ENCODE measurements around the gene OR10H4.
"Not testable (repeated sequence)": the region's sequence is repeated elsewhere in the genome, so short reads cannot be mapped to it uniquely, and the experiment has no call there.

OR10H4 gene

GRCh38 chr19:15944401-15944800, 4.4 kb upstream of the OR10H4 start:
- DNase-seq (ENCODE audit: low read depth) = no peak

DNA sequence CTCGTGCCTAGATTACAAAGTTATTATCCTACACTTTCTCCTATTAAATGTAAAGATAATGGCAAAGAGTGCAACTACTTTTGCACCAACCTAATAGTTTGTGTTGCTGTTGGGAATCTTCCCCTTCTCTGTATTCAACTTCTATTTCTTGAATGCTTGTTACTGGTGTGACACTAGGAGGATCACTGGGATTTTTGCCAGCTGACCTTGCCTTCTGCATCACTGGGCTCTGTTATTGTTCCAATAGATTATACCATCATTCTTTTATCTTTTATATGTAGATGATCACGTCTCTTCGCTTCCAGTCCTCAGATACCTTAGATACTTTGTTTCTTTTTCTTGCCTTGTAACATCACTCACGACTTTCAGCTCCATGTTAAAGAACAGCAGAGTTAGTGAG, 3.5 kb upstream of the OR10H4 start:
- no peak for DNase-seq (ENCODE audit: low read depth)

GRCh38 chr19:15954820-15955219, 6.0 kb downstream of the OR10H4 start:
- no peak for DNase-seq (ENCODE audit: low read depth)

DNA sequence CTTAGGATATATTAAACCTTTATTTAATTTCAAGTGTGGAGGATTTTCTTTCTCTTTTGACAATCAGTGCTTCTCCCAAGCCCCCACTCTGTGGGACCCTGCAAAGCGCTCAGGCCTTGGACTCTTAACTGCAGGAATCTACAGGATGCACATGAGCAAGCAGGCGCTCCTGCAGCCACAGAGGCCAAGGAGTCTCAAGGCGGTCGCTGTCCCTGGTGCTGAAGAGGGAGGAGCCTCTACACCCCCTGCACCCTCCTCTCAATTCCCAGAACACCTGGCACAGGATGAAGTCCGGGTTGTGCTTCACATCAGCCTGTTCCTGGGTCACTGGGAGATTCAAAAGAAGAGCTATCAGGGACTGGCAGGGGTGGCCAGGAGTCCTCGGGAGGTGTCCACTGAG, 13.5 kb downstream of the OR10H4 start:
- no peak for DNase-seq (ENCODE audit: low read depth)

DNA sequence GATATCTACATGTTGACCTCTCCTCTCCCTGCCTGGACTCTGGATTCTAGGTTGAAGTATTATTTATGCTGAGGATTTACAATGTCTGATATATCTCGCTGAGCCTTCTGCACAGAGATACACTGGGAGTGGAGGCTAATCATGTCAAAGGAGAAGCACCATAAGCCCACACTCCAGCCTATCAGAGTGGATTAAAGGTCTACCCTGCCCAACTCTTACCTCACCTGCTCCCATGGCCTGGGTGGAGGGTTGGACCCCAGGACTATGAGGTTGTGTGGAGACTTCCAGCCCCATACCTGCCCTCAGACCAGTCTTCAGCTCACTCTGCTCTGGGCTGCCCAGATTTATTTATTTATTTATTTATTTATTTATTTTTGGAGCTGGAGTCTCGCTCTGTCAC, 15.4 kb downstream of the OR10H4 start:
- no peak for DNase-seq (ENCODE audit: low read depth)

GRCh38 chr19:15971224-15971780, 22.5 kb downstream of the OR10H4 start:
- no peak for DNase-seq (ENCODE audit: low read depth)

- not testable (repeated sequence) for DNase-seq (ENCODE audit: low read depth)
Observed at GRCh38 chr19:15972043-15972442, 23.2 kb downstream of the OR10H4 start.

DNA sequence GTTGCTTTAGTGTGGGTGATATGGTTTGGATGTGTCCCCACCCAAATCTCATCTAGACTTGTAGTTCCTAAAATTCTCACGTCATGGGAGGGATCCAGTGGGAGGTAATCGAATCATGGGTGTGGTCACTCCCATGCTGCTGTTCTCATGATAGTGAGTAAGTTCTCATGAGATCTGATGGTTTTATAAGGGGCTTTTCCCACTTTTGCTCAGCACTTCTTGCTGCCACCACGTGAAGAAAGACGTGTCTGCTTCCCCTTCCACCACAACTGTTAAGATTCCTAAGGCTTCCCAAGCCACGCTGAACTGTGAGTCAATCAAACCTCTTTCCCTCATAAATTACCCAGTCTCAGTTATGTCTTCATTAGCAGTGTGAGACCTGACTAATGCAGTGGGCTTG, 26.0 kb downstream of the OR10H4 start:
- DNase-seq (ENCODE audit: low read depth) = no peak

GRCh38 chr19:15976836-15977689, 28.3 kb downstream of the OR10H4 start:
- no peak for DNase-seq (ENCODE audit: low read depth)

DNA sequence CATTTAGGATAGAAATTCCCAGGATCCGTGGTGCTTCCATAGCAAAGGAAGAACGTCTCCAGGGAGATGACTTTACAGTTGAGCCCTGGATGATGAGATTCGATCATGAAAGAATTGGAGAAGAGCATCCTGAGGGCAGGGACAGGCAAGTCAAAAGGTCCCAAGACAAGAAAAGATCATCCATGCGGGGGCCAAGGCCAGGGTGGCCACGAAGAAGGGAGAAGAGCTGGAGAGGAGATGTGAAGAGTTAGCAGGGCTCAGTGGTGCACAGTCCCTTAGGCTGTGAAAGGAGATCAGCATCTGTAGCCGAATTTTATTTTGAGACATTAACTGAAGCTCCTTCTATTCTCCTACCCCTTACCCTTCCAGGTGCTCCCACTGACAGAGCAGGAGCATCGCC, 28.9 kb downstream of the OR10H4 start:
- DNase-seq (ENCODE audit: low read depth) = no peak

DNA sequence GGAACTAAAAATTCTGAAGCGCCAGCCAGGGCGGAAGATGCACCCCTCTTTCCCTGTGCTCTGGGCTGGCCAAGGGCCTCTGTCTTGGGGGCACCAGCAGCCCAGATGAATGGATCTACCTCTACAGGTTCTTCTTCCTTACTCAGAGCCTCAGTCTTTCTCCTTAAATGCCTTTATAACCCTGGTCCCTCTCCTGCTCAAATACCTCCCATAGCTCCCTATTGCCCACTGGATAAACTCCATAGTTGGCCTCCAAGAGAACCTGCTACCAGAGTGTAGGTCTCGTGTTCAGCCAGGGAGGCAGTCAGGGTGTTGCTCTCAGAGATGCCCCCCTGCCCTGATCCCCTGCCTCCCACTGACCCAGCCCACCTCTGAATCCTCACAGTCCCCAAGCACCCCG, 30.5 kb downstream of the OR10H4 start:
- DNase-seq (ENCODE audit: low read depth) = no peak

- DNase-seq (ENCODE audit: low read depth) = not testable (repeated sequence)
Observed at GRCh38 chr19:15985831-15986230, 37.0 kb downstream of the OR10H4 start.

DNA sequence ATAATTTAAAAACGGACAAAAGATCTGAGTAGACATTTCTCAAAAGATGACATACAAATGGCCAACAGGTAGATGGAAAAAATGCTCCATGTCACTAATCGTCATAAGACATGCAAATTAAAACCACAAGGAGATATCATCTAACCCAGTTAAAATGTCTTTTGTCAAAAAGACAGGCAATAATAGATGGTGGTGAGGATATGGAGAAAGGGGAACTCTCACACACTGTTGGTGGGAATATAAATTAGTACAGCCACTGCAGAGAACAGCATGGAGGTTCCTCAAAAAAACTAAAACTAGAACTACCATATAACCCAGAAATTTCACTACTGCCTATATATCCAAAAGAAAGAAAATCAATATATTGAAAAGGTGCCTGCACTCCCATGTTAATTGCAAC, 37.9 kb downstream of the OR10H4 start:
- no peak for DNase-seq (ENCODE audit: low read depth)

DNA sequence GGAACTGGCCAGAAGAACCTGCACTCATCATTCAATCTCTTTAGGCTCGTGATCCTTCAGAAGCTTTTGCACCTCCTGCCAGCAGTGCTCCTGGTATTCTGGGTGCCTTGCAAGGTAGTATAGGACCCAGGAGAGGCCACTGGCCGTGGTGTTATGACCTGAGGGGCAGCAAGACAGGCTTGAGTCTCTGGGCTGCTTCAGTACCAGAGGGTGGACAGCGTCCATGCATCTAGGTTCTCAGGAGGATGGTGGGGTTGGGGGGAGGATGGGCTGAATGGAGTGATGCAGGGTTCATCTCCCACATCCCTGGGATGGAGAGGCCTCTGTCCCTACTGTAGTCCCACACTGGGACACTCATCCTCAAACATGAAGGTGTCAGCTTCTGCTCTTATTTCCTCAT, 41.1 kb downstream of the OR10H4 start:
- no peak for DNase-seq (ENCODE audit: low read depth)

DNA sequence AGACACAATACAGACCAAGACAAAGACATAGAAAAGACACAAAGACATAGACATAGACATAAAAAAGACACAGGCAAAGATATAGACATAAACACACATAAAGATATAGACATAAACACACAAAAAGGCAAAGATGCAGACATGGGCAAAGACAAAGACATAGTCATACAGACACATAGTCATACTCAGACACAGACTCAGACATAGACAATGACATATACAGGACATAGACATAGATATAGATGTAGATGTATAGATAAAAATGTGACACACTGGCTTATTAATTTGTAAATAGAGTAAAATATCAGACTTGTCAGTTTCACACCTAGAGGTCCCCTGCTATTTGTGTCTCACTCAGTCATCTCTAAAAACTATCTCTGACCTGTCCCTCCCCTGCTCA, 42.8 kb downstream of the OR10H4 start:
- no peak for DNase-seq (ENCODE audit: low read depth)

GRCh38 chr19:15992014-15992413, 43.2 kb downstream of the OR10H4 start:
- no peak for DNase-seq (ENCODE audit: low read depth)

DNA sequence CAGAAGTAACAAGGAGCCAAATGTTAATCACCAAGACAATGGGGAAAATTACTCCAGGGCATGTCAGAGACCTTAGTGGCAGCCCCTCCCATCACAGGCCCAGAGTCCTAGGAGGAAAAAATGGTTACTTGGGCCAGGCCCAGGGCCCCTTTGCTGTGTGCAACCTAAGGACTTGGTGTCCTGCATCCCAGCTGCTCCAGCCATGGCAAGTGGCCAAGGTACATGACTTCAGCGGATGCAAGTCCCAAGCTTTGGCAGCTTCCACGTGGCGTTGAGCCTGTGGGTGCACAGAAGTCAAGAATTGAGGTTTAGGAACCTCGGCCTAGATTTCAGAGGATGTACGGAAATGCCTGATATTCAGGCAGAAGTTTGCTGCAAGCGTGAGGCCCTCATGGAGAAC, 46.7 kb downstream of the OR10H4 start:
- DNase-seq (ENCODE audit: low read depth) = no peak

DNA sequence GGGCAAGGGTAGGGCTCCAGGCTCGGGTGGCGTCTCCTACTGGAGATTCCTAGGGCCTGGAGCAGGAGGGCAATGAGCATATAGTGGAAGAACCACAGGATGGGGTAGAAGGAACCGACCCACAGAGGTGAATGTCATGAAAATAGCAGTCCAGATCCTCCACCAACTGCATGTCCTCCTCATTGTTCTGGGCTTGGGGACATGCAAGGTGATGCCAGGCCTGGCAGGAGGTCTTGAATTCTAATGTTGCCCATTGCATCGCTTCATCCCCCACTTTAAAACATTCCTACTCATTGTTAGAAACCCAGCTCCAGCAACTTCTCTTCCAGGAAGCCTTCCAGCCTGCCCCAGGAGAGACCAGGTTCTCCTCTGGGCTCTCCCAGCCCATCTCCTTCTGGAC, 49.4 kb downstream of the OR10H4 start:
- DNase-seq (ENCODE audit: low read depth) = no peak
